GM21619 (cell line): ENCODE data around the gene CCDC80.

Experiments
- ATAC-seq: cut with Tn5 transposase; IDR thresholded peaks from one replicate; pipeline ENCODE4 v1.9.1; 2021; ENCODE audit not compliant: unreplicated experiment

Gene CCDC80

GRCh38 chr3:112634786-112635541 lies 6.0 kb downstream of the CCDC80 start:
- ATAC-seq: no peak

GRCh38 chr3:112633757-112634156 lies 7.2 kb downstream of the CCDC80 start:
- no peak for ATAC-seq

- no peak for ATAC-seq
These were observed 7.8 kb downstream of the CCDC80 start for GRCh38 chr3:112633191-112633590.

GRCh38 chr3:112632596-112632995 lies 8.3 kb downstream of the CCDC80 start:
- ATAC-seq: no peak

- no peak for ATAC-seq
These were observed 9.7 kb downstream of the CCDC80 start for GRCh38 chr3:112631257-112631656.

- ATAC-seq: no peak
These were observed 11.5 kb downstream of the CCDC80 start for GRCh38 chr3:112629425-112629824.

- ATAC-seq: no peak
These were observed 12.9 kb downstream of the CCDC80 start for GRCh38 chr3:112627919-112628466.

GRCh38 chr3:112627419-112627818 lies 13.5 kb downstream of the CCDC80 start:
- ATAC-seq: no peak

GRCh38 chr3:112623717-112624116 lies 17.2 kb downstream of the CCDC80 start:
- ATAC-seq: no peak

GRCh38 chr3:112623213-112623612 lies 17.7 kb downstream of the CCDC80 start:
- no peak for ATAC-seq

- no peak for ATAC-seq
These were observed 21.6 kb downstream of the CCDC80 start for GRCh38 chr3:112619295-112619694.

- ATAC-seq: no peak
These were observed 23.7 kb downstream of the CCDC80 start for GRCh38 chr3:112617285-112617684.

GRCh38 chr3:112615989-112616731 lies 24.8 kb downstream of the CCDC80 start:
- no peak for ATAC-seq

- ATAC-seq: no peak
These were observed 29.0 kb downstream of the CCDC80 start for GRCh38 chr3:112611752-112612515.

- ATAC-seq: no peak
These were observed 30.8 kb downstream of the CCDC80 start for GRCh38 chr3:112610121-112610520.

GRCh38 chr3:112607863-112608262 lies 33.1 kb downstream of the CCDC80 start:
- ATAC-seq: no peak

- no peak for ATAC-seq
These were observed 34.8 kb downstream of the CCDC80 start for GRCh38 chr3:112606098-112606497.

- ATAC-seq: no peak
These were observed 35.7 kb downstream of the CCDC80 start for GRCh38 chr3:112605285-112605684.

- ATAC-seq: no peak
These were observed 36.4 kb downstream of the CCDC80 start for GRCh38 chr3:112604536-112604935.

GRCh38 chr3:112602217-112602838 lies 38.6 kb downstream of the CCDC80 start:
- peak; percentile 92 for ATAC-seq

GRCh38 chr3:112598731-112599130 lies 42.2 kb downstream of the CCDC80 start:
- no peak for ATAC-seq
